K562 (cell line): ENCODE data around the gene NUP85. TPM values are rescaled to one million over a fixed set of nuclear protein-coding genes. Genes with fewer than 3 reads are reported as not detected.

Source experiments
- CC2D1A ChIP-seq: fragments of 450-650 bp; IDR thresholded peaks from 2 replicates; pipeline ENCODE4 v1.6.1; 2017; ENCODE audit warnings: mild to moderate bottlenecking
- CTCF ChIP-seq, 3 experiments: IDR thresholded peaks in 2 of 3; conservative IDR thresholded peaks in 1 of 3; 2 replicates each; pipeline ENCODE4 v1.5.1; 2011 to 2012; ENCODE audit warnings: low read length in 3 of 3, mild to moderate bottlenecking in 3 of 3, control low read depth in 2 of 3, improper control_type of control experiment in 1 of 3, inconsistent platforms in 1 of 3, low read depth in 1 of 3, mixed read lengths in 1 of 3, moderate library complexity in 1 of 3; ENCODE audit not compliant: insufficient read depth in 2 of 3
- ILF3 ChIP-seq: fragments of 450-650 bp; IDR thresholded peaks from 2 replicates; pipeline ENCODE4 v1.6.1; 2018; ENCODE audit warnings: antibody characterized with exemption, mild to moderate bottlenecking, moderate library complexity, borderline replicate concordance
- MYNN ChIP-seq, 2 experiments: sonication (generic); formaldehyde crosslinking in 1 of 2; IDR thresholded peaks; 2 replicates each; pipeline versions ENCODE4 v1.5.0 to v1.6.1; 2016 to 2020; ENCODE audit warnings: antibody characterized with exemption in 1 of 2, missing genetic modification reagents in 1 of 2
- PHB2 ChIP-seq: fragments of 450-650 bp; IDR thresholded peaks from 2 replicates; pipeline ENCODE4 v1.6.1; 2017; ENCODE audit warnings: low read depth
- POLR2G ChIP-seq: fragments of 200-400 bp; formaldehyde crosslinking; IDR thresholded peaks from 2 replicates; pipeline ENCODE4 v1.6.1; 2017; ENCODE audit warnings: low read depth, mild to moderate bottlenecking, antibody characterized with exemption, low read length, moderate library complexity
- RAD21 ChIP-seq, 2 experiments: fragments of 250-450 bp in 1 of 2; fragments of 450-650 bp in 1 of 2; sonication (Bioruptor Pico) in 1 of 2; formaldehyde crosslinking in 1 of 2; IDR thresholded peaks in 1 of 2; conservative IDR thresholded peaks in 1 of 2; 2 replicates each; pipeline versions ENCODE4 v1.4.0 to v1.8.0; 2020 to 2022; ENCODE audit warnings: mild to moderate bottlenecking in 2 of 2, moderate library complexity in 1 of 2
- REST ChIP-seq, 2 experiments: fragments of 450-650 bp; formaldehyde crosslinking in 1 of 2; IDR thresholded peaks; 2 replicates each; pipeline versions ENCODE4 v1.4.0 to v1.6.1; 2014 to 2020; ENCODE audit warnings: mild to moderate bottlenecking in 2 of 2, borderline replicate concordance in 1 of 2, low read depth in 1 of 2
- SMC3 ChIP-seq: conservative IDR thresholded peaks from 2 replicates; pipeline ENCODE4 v1.6.1; 2011; ENCODE audit warnings: low read depth, low read length, improper control_type of control experiment; ENCODE audit not compliant: insufficient read depth
- TAF7 ChIP-seq: fragments of 450-650 bp; IDR thresholded peaks from 2 replicates; pipeline ENCODE4 v1.6.1; 2016; ENCODE audit warnings: missing genetic modification characterization, missing compliant biosample characterization
- ZSCAN29 ChIP-seq: fragments of 450-650 bp; IDR thresholded peaks from 2 replicates; pipeline ENCODE4 v1.6.1; 2017
- polyA plus RNA-seq, 8 experiments: library from polyadenylated mRNA; depleted of rRNA in 4 of 8; stranded (reverse) in 5 of 8; unstranded in 3 of 8; fragments of >200 nt; fragmentation: Nextera tagmentation in 2 of 8; fragmentation: Illumina TruSeq in 1 of 8; extraction: Ambion mirVana in 2 of 8; extraction: Trizol in 1 of 8; gene quantifications; 2 replicates each; pipeline versions ENCODE4 v1.2.1 to v1.2.3, GENCODE V29; 2011 to 2014; ENCODE audit warnings: inconsistent platforms in 1 of 8, missing spikeins in 1 of 8
- total RNA-seq, 7 experiments: library from RNA; depleted of rRNA in 6 of 7; stranded (reverse); fragments of >200 nt in 6 of 7; fragmentation: Illumina TruSeq in 2 of 7; extraction: Trizol in 2 of 7; gene quantifications; 2 replicates each; pipeline versions ENCODE4 v1.2.1 to v1.2.3, GENCODE V29; 2011 to 2021; ENCODE audit warnings: low replicate concordance in 1 of 7
- TF ChIP-seq, protein P1 (sequence below): sonication (generic); formaldehyde crosslinking; IDR thresholded peaks from 2 replicates; pipeline ENCODE4 v1.8.1; 2023; ENCODE audit warnings: missing genetic modification reagents, mild to moderate bottlenecking, borderline replicate concordance

Gene NUP85
- total and polyA plus RNA-seq, 9 of the 15 experiments (the other 6 are each of a cell fraction or from before 2014, with no cell fraction given): 50.2 to 177 (median 110) TPM

- TF ChIP-seq REST (IDR thresholded peaks at IDR 0.05; ENCODE audit: borderline replicate concordance) (peak; percentile 52; the same call in 1 of the 2 replicates), REST (CRISPR knock-in tag; IDR thresholded peaks at IDR 0.05; ENCODE audit: low read depth) (no peak), POLR2G (peak; percentile 54), PHB2 (no peak), SMC3 (peak; percentile 59), TAF7 (tag) (no peak), ZSCAN29 (0 out of 2 replicates have a peak, but pooled peaks have one; percentile 42), RAD21 (CRISPR knock-in tag; conservative IDR thresholded peaks at IDR 0.05 in 1 of 2, IDR thresholded peaks at IDR 0.05 in 1 of 2) (peak; percentile 41 to 78), ILF3 (0 out of 2 replicates have a peak, but pooled peaks have one; percentile 56), MYNN (IDR thresholded peaks at IDR 0.05) (peak; percentile 70), MYNN (CRISPR knock-in tag; IDR thresholded peaks at IDR 0.05) (no peak), CTCF (IDR thresholded peaks at IDR 0.05 in 2 of 3, conservative IDR thresholded peaks at IDR 0.05 in 1 of 3; ENCODE audit: insufficient read depth in 2 of 3, low read depth in 1 of 3, low read length in 3 of 3) (peak; percentile 88 to 94 (median 88)), CC2D1A (0 out of 2 replicates have a peak, but pooled peaks have one; percentile 28)
- TF ChIP-seq, protein P1, sequence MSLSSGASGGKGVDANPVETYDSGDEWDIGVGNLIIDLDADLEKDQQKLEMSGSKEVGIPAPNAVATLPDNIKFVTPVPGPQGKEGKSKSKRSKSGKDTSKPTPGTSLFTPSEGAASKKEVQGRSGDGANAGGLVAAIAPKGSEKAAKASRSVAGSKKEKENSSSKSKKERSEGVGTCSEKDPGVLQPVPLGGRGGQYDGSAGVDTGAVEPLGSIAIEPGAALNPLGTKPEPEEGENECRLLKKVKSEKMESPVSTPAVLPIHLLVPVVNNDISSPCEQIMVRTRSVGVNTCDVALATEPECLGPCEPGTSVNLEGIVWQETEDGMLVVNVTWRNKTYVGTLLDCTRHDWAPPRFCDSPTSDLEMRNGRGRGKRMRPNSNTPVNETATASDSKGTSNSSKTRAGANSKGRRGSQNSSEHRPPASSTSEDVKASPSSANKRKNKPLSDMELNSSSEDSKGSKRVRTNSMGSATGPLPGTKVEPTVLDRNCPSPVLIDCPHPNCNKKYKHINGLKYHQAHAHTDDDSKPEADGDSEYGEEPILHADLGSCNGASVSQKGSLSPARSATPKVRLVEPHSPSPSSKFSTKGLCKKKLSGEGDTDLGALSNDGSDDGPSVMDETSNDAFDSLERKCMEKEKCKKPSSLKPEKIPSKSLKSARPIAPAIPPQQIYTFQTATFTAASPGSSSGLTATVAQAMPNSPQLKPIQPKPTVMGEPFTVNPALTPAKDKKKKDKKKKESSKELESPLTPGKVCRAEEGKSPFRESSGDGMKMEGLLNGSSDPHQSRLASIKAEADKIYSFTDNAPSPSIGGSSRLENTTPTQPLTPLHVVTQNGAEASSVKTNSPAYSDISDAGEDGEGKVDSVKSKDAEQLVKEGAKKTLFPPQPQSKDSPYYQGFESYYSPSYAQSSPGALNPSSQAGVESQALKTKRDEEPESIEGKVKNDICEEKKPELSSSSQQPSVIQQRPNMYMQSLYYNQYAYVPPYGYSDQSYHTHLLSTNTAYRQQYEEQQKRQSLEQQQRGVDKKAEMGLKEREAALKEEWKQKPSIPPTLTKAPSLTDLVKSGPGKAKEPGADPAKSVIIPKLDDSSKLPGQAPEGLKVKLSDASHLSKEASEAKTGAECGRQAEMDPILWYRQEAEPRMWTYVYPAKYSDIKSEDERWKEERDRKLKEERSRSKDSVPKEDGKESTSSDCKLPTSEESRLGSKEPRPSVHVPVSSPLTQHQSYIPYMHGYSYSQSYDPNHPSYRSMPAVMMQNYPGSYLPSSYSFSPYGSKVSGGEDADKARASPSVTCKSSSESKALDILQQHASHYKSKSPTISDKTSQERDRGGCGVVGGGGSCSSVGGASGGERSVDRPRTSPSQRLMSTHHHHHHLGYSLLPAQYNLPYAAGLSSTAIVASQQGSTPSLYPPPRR: peak; percentile 48; the same call in 1 of the 2 replicates
These were observed 33.3 kb downstream of the NUP85 start (continued) for GRCh38 chr17:75238684-75239191.
